Thyroid gland (tissue), 4 donors: ENCODE data around the gene ADAMTS15. TPM values are rescaled to one million over a fixed set of nuclear protein-coding genes. Genes with fewer than 3 reads are reported as not detected.

ENCODE experiments used
- DNase-seq, 2 donors: peaks; one replicate each; pipeline ENCODE4 v3.0.0-alpha.2; 2019
- H3K27ac ChIP-seq, 3 donors: fragments of 200-600 bp; sonication (generic); 1 replicate in 2 of 3; 2 replicates in 1 of 3; pipeline ENCODE4 v1.5.1; 2016 to 2019; ENCODE audit warnings: mild to moderate bottlenecking in 1 of 3, moderate library complexity in 1 of 3
- H3K27me3 ChIP-seq: fragments of 200-600 bp; sonication (generic); one replicate; pipeline ENCODE4 v1.5.1; 2019
- H3K36me3 ChIP-seq, 2 donors: fragments of 200-600 bp; sonication (generic); one replicate each; pipeline ENCODE4 v1.5.1; 2016 to 2019
- H3K4me1 ChIP-seq, 2 donors: fragments of 200-600 bp; sonication (generic); one replicate each; pipeline ENCODE4 v1.5.1; 2017 to 2019
- H3K4me3 ChIP-seq, 3 donors: fragments of 200-600 bp; sonication (generic); replicated peaks in 1 of 3; 1 replicate in 2 of 3; 2 replicates in 1 of 3; pipeline ENCODE4 v1.5.1; 2016; ENCODE audit warnings: mild to moderate bottlenecking in 1 of 3
- H3K9me3 ChIP-seq: fragments of 200-600 bp; sonication (generic); one replicate; pipeline ENCODE4 v1.5.1; 2017
- CTCF ChIP-seq, 6 experiments: fragments of 200-600 bp in 3 of 6; fragments of 450-650 bp in 3 of 6; sonication (generic) in 3 of 6; IDR thresholded peaks; one replicate each; pipeline ENCODE4 v1.5.1; 2016 to 2019; ENCODE audit warnings: antibody characterized with exemption in 6 of 6, mild to moderate bottlenecking in 2 of 6, inconsistent platforms in 1 of 6, moderate library complexity in 1 of 6
- POLR2A ChIP-seq, 2 donors: fragments of 450-650 bp; IDR thresholded peaks; one replicate each; pipeline ENCODE4 v1.6.1; 2017; ENCODE audit warnings: antibody characterized with exemption in 2 of 2, mild to moderate bottlenecking in 2 of 2, moderate library complexity in 1 of 2
- WGBS, 2 donors: methylation state at CpG; one replicate each; pipeline ENCODE4 v1.1.5; 2017; 5-methylcytosine and 5-hydroxymethylcytosine counted together
- intact Hi-C: fragments of 100-400 bp; cut with DNase I; formaldehyde crosslinking; loops from one replicate; pipeline ENCODE4 v1.15.1; 2023
- total RNA-seq, 4 donors: library from RNA; depleted of rRNA; stranded (reverse); fragments of >200 nt; gene quantifications; one replicate each; pipeline ENCODE4 v1.2.3, GENCODE V29; 2016

Gene ADAMTS15
- total RNA-seq, 4 donors from 2014 or later = 11.2 to 29.2 (median 23.5) TPM

- DNase-seq = peak; percentile 90 to 92
- no peak for TF ChIP-seq CTCF (IDR thresholded peaks at IDR 0.05)
- peak; percentile 37 to 47 for TF ChIP-seq POLR2A (IDR thresholded peaks at IDR 0.05)
- H3K9me3 ChIP-seq = no peaks in the 10 kb centered on the region
- no peaks in the 10 kb centered on the region for H3K27me3 ChIP-seq
- H3K4me3 ChIP-seq = no peak overlapping the region
- peak overlapping the region; percentile 61 to 89 (median 71) for H3K27ac ChIP-seq
- 46 to 58% methylated on average over 9 of the region's 9 CpGs for whole genome bisulfite sequencing, 2 donors
- no peaks in the 10 kb centered on the region for H3K36me3 ChIP-seq
- H3K4me1 ChIP-seq = peaks cover 17 to 39% of the 10 kb centered on the region in 2 donors
- intact Hi-C loops = loop anchor here (10.0 kb wide), 1 partner anchor 132 kb away; no protein-coding TSS in a partner anchor
These were observed 74.0 kb downstream of the ADAMTS15 start for GRCh38 chr11:130522284-130522961.

- intact Hi-C loops = loop anchor here (10.0 kb wide), 1 partner anchor 132 kb away; no protein-coding TSS in a partner anchor
- Histone ChIP-seq H3K36me3 (no peaks in the 10 kb centered on the region), H3K27me3 (no peaks in the 10 kb centered on the region), H3K9me3 (no peaks in the 10 kb centered on the region), H3K27ac (peak overlapping the region; percentile 61 to 89 (median 71)), H3K4me1 (peaks cover 25 to 47% of the 10 kb centered on the region in 2 donors), H3K4me3 (no peak overlapping the region)
- 91 to 94% methylated on average over 2 of the region's 2 CpGs for WGBS, 2 donors
- DNase-seq = no peak
- TF ChIP-seq CTCF (IDR thresholded peaks at IDR 0.05) (no peak), POLR2A (IDR thresholded peaks at IDR 0.05) (no peak)
These were observed 74.7 kb downstream of the ADAMTS15 start for GRCh38 chr11:130523166-130523565.

- no peak overlapping the region for H3K4me3 ChIP-seq
- 83 to 91% methylated on average over 10 of the region's 10 CpGs for WGBS, 2 donors
- DNase-seq = no peak
- peak overlapping the region in 2 of 3 donors; percentile 71 to 89 for H3K27ac ChIP-seq
- H3K27me3 ChIP-seq = no peaks in the 10 kb centered on the region
- H3K36me3 ChIP-seq = no peaks in the 10 kb centered on the region
- H3K9me3 ChIP-seq = no peaks in the 10 kb centered on the region
- TF ChIP-seq POLR2A (IDR thresholded peaks at IDR 0.05) = no peak
- TF ChIP-seq CTCF (IDR thresholded peaks at IDR 0.05) = no peak
- intact Hi-C loops = loop anchor here (10.0 kb wide), 1 partner anchor 131 kb away; no protein-coding TSS in a partner anchor
- H3K4me1 ChIP-seq = peaks cover 28 to 51% of the 10 kb centered on the region in 2 donors
These were observed 75.2 kb downstream of the ADAMTS15 start for GRCh38 chr11:130523609-130524008.

- TF ChIP-seq CTCF (IDR thresholded peaks at IDR 0.05) = no peak
- no peak for TF ChIP-seq POLR2A (IDR thresholded peaks at IDR 0.05)
- H3K4me1 ChIP-seq = peaks cover 31 to 53% of the 10 kb centered on the region in 2 donors
- no peak overlapping the region for H3K4me3 ChIP-seq
- DNase-seq = no peak
- H3K27ac ChIP-seq = no peak overlapping the region
- intact Hi-C loops = loop anchor here (10.0 kb wide), 1 partner anchor 131 kb away; no protein-coding TSS in a partner anchor
- WGBS, 2 donors = 94 to 95% methylated on average over 8 of the region's 8 CpGs
- no peaks in the 10 kb centered on the region for H3K27me3 ChIP-seq
- no peaks in the 10 kb centered on the region for H3K9me3 ChIP-seq
- H3K36me3 ChIP-seq = no peaks in the 10 kb centered on the region
These were observed 75.8 kb downstream of the ADAMTS15 start for GRCh38 chr11:130524132-130524790.

- TF ChIP-seq POLR2A (IDR thresholded peaks at IDR 0.05) = no peak
- no peak for TF ChIP-seq CTCF (IDR thresholded peaks at IDR 0.05)
- DNase-seq = no peak
- no peaks in the 10 kb centered on the region for H3K27me3 ChIP-seq
These were observed 76.9 kb downstream of the ADAMTS15 start for GRCh38 chr11:130525307-130525706.

More at GRCh38 chr11:130525307-130525706, 76.9 kb downstream of the ADAMTS15 start:
- intact Hi-C loops = loop anchor here (10.0 kb wide), 1 partner anchor 129 kb away; no protein-coding TSS in a partner anchor
- H3K4me3 ChIP-seq = no peak overlapping the region
- H3K27ac ChIP-seq = no peak overlapping the region
- no peaks in the 10 kb centered on the region for H3K9me3 ChIP-seq
- no peaks in the 10 kb centered on the region for H3K36me3 ChIP-seq
- 91 to 96% methylated on average over 6 of the region's 6 CpGs for WGBS, 2 donors
- H3K4me1 ChIP-seq = peaks cover 31 to 52% of the 10 kb centered on the region in 2 donors
